BLaER1 (cell line): Measurements from ENCODE around the gene WDSUB1.
A peak's percentile ranks its signal among the peaks of the same experiment; 100 is the strongest.

Experiments used
- H3K27ac ChIP-seq: shearing (Covaris generic); formaldehyde crosslinking; 2 replicates; pipeline ENCODE4 v1.8.1; 2022
- H3K27me3 ChIP-seq: shearing (Covaris generic); formaldehyde crosslinking; 2 replicates; pipeline ENCODE4 v1.8.1; 2022
- H3K36me3 ChIP-seq: shearing (Covaris generic); formaldehyde crosslinking; 2 replicates; pipeline ENCODE4 v1.8.1; 2022
- H3K4me1 ChIP-seq: shearing (Covaris generic); formaldehyde crosslinking; 2 replicates; pipeline ENCODE4 v1.8.1; 2022
- H3K4me2 ChIP-seq: shearing (Covaris generic); formaldehyde crosslinking; 2 replicates; pipeline ENCODE4 v1.8.1; 2022
- H3K4me3 ChIP-seq: shearing (Covaris generic); formaldehyde crosslinking; 2 replicates; pipeline ENCODE4 v1.8.1; 2022
- H3K9ac ChIP-seq: shearing (Covaris generic); formaldehyde crosslinking; 2 replicates; pipeline ENCODE4 v1.8.1; 2022
- H3K9me3 ChIP-seq: shearing (Covaris generic); formaldehyde crosslinking; 2 replicates; pipeline ENCODE4 v1.8.1; 2022
- H4K20me1 ChIP-seq: shearing (Covaris generic); formaldehyde crosslinking; 2 replicates; pipeline ENCODE4 v1.8.1; 2022
- Cebpa-rat ChIP-seq: shearing (Covaris generic); IDR thresholded peaks from 2 replicates; pipeline ENCODE4 v1.8.1; 2022

WDSUB1 gene

GRCh38 chr2:159199761-159200465 is 86.6 kb downstream of the WDSUB1 start:
- H3K9ac ChIP-seq: no peak overlapping the region
- H4K20me1 ChIP-seq: no peaks in the 10 kb centered on the region
- no peaks in the 10 kb centered on the region for H3K9me3 ChIP-seq
- H3K4me2 ChIP-seq: no peak overlapping the region
- H3K4me1 ChIP-seq: peaks cover 17% of the 10 kb centered on the region; the same call in 1 of the 2 replicates
- H3K36me3 ChIP-seq: no peaks in the 10 kb centered on the region
- no peak overlapping the region for H3K27ac ChIP-seq
- no peak overlapping the region for H3K4me3 ChIP-seq
- H3K27me3 ChIP-seq: no peaks in the 10 kb centered on the region
- TF ChIP-seq Cebpa-rat: no peak

DNA sequence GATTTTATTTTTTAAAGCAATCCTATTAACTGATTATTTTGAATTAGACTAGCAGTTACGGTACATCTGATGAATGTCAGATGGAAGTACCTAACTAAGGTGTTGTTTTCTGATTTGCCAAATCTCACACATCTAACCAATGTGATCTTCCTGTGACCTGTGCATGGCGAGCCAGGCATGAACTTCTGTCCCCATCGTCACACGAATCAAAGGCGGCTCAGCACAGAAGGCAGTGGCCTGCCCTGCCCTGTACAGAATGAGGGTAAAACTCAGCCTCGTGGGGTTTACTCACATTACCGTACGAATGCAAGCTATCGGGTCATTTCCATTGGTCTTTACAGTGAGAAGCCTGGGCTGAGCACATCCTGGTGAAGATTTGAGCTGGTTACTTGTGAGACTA is 87.3 kb downstream of the WDSUB1 start:
- H3K36me3 ChIP-seq: no peaks in the 10 kb centered on the region
- no peak overlapping the region for H3K9ac ChIP-seq
- no peak overlapping the region for H3K4me3 ChIP-seq
- no peak for TF ChIP-seq Cebpa-rat
- H3K4me2 ChIP-seq: no peak overlapping the region
- H3K27ac ChIP-seq: no peak overlapping the region
- no peaks in the 10 kb centered on the region for H3K9me3 ChIP-seq
- peaks cover 17% of the 10 kb centered on the region; the same call in 1 of the 2 replicates for H3K4me1 ChIP-seq
- no peaks in the 10 kb centered on the region for H3K27me3 ChIP-seq
- H4K20me1 ChIP-seq: no peaks in the 10 kb centered on the region

DNA sequence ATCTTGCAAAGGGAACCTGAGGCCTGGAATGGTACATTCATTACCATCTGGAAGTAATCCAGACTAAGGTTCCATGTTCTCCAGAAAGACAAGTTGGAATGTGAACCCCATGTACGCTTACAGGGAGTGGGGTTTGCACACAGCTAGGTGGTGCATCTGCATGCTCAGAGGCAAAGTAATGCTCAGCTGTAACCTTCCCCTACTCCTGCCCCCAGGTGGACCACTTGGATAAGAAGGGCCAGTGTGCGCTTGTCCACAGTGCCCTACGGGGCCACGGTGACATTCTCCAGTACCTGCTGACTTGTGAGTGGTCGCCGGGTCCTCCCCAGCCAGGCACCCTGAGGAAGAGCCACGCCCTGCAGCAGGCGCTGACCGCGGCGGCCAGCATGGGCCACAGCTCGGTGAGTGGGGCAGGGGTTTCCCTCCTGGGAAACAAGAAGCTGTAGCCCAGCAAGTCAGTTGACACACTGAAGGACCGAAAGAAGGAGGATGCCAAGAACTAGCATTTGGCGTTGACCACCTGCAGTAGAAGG is 90.0 kb downstream of the WDSUB1 start:
- H3K4me1 ChIP-seq: peaks cover 20% of the 10 kb centered on the region; the same call in 1 of the 2 replicates
- no peak overlapping the region for H3K27ac ChIP-seq
- H3K27me3 ChIP-seq: no peaks in the 10 kb centered on the region
- no peaks in the 10 kb centered on the region for H4K20me1 ChIP-seq
- H3K36me3 ChIP-seq: no peaks in the 10 kb centered on the region
- H3K9me3 ChIP-seq: no peaks in the 10 kb centered on the region
- no peak overlapping the region for H3K9ac ChIP-seq
- no peak overlapping the region for H3K4me2 ChIP-seq
- H3K4me3 ChIP-seq: no peak overlapping the region
- TF ChIP-seq Cebpa-rat: no peak

- Histone ChIP-seq H3K27ac (no peak overlapping the region), H3K27me3 (no peaks in the 10 kb centered on the region), H3K4me2 (peak overlapping the region; percentile 19; the same call in 1 of the 2 replicates), H3K9me3 (no peaks in the 10 kb centered on the region), H3K4me1 (peaks cover 13% of the 10 kb centered on the region; the same call in 1 of the 2 replicates), H3K4me3 (no peak overlapping the region), H4K20me1 (no peaks in the 10 kb centered on the region), H3K36me3 (no peaks in the 10 kb centered on the region), H3K9ac (no peak overlapping the region)
- no peak for TF ChIP-seq Cebpa-rat
These were observed 90.8 kb downstream of the WDSUB1 start for GRCh38 chr2:159195697-159196096.

- TF ChIP-seq Cebpa-rat: no peak
- no peak overlapping the region for H3K4me3 ChIP-seq
- no peaks in the 10 kb centered on the region for H3K27me3 ChIP-seq
- no peaks in the 10 kb centered on the region for H3K9me3 ChIP-seq
- no peaks in the 10 kb centered on the region for H3K36me3 ChIP-seq
- no peaks in the 10 kb centered on the region for H4K20me1 ChIP-seq
- H3K4me1 ChIP-seq: peaks cover 17% of the 10 kb centered on the region; the same call in 1 of the 2 replicates
- no peak overlapping the region for H3K4me2 ChIP-seq
- no peak overlapping the region for H3K27ac ChIP-seq
- H3K9ac ChIP-seq: no peak overlapping the region
These were observed 92.3 kb downstream of the WDSUB1 start for GRCh38 chr2:159194241-159194640.

DNA sequence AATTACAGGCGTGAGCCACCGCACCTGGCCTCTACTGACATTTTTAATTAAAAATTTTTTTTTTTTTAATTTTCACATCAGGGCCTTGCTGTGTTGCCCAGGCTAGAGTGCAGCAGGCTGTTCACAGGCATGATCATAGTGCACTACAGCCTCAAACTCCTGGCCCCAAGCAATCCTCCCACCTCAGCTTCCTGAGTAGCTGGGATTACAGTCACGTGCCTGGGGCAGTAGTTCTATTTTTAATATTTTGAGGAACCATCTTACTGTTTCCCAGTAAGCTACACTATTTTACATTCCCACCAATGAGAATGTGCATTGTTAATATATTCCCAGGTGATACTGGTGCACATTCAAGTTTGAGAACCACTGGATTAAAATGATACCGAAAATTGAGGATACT is 92.7 kb downstream of the WDSUB1 start:
- no peaks in the 10 kb centered on the region for H3K27me3 ChIP-seq
- H3K4me2 ChIP-seq: peak overlapping the region; percentile 27; the same call in 1 of the 2 replicates
- no peaks in the 10 kb centered on the region for H3K9me3 ChIP-seq
- no peak for TF ChIP-seq Cebpa-rat
- H3K9ac ChIP-seq: no peak overlapping the region
- H3K36me3 ChIP-seq: no peaks in the 10 kb centered on the region
- H4K20me1 ChIP-seq: no peaks in the 10 kb centered on the region
- H3K4me3 ChIP-seq: no peak overlapping the region
- no peak overlapping the region for H3K27ac ChIP-seq
- H3K4me1 ChIP-seq: peaks cover 21% of the 10 kb centered on the region

GRCh38 chr2:159192371-159192918 is 94.1 kb downstream of the WDSUB1 start:
- Histone ChIP-seq H3K27ac (no peak overlapping the region), H3K4me1 (peaks cover 35% of the 10 kb centered on the region), H3K4me3 (no peak overlapping the region), H4K20me1 (no peaks in the 10 kb centered on the region), H3K36me3 (no peaks in the 10 kb centered on the region), H3K9ac (no peak overlapping the region), H3K9me3 (no peaks in the 10 kb centered on the region), H3K4me2 (no peak overlapping the region), H3K27me3 (no peaks in the 10 kb centered on the region)
- TF ChIP-seq Cebpa-rat: no peak

- no peaks in the 10 kb centered on the region for H3K27me3 ChIP-seq
- no peaks in the 10 kb centered on the region for H4K20me1 ChIP-seq
- no peaks in the 10 kb centered on the region for H3K36me3 ChIP-seq
These were observed 98.1 kb downstream of the WDSUB1 start for GRCh38 chr2:159188449-159188848.

DNA sequence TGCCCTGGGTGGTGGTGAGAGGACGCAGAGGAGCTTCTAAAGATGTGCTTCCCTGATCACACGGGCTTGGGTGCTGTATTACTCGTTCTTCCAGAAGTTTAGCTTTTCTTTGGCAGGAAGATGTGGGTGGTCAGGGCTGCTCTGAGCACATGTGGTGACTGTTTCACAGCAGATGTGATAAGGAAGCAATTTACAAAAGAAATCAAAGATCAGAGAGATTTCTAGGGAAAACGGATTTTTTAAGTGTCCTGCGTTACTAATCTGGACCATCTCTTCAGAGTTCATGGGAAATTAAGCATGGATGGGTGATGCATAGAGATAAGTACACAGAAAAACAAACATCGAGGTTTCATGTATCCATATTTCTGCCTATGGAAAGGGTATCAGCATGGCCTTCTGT is 99.4 kb downstream of the WDSUB1 start:
- TF ChIP-seq Cebpa-rat: no peak
- H3K27me3 ChIP-seq: no peaks in the 10 kb centered on the region
- H4K20me1 ChIP-seq: no peaks in the 10 kb centered on the region
- peak overlapping the region; percentile 73 for H3K4me2 ChIP-seq
- no peaks in the 10 kb centered on the region for H3K9me3 ChIP-seq
- H3K9ac ChIP-seq: 0 out of 2 replicates have a peak overlapping the region, but pooled peaks have one; percentile 9
- peaks cover 63% of the 10 kb centered on the region for H3K4me1 ChIP-seq
- peak overlapping the region; percentile 39 for H3K27ac ChIP-seq
- no peaks in the 10 kb centered on the region for H3K36me3 ChIP-seq
- no peak overlapping the region for H3K4me3 ChIP-seq

More at GRCh38 chr2:159188449-159188848, 98.1 kb downstream of the WDSUB1 start:
- TF ChIP-seq Cebpa-rat: no peak
- Histone ChIP-seq H3K9ac (no peak overlapping the region), H3K4me3 (no peak overlapping the region), H3K4me1 (peaks cover 63% of the 10 kb centered on the region), H3K27ac (no peak overlapping the region), H3K9me3 (no peaks in the 10 kb centered on the region), H3K4me2 (peak overlapping the region; percentile 27)

GRCh38 chr2:159186462-159186861 is 100.0 kb downstream of the WDSUB1 start:
- peak overlapping the region; percentile 73 for H3K4me2 ChIP-seq
- no peak overlapping the region for H3K4me3 ChIP-seq
- no peak for TF ChIP-seq Cebpa-rat
- no peaks in the 10 kb centered on the region for H3K9me3 ChIP-seq
- peaks cover 63% of the 10 kb centered on the region for H3K4me1 ChIP-seq
- H4K20me1 ChIP-seq: no peaks in the 10 kb centered on the region
- no peak overlapping the region for H3K9ac ChIP-seq
- no peaks in the 10 kb centered on the region for H3K27me3 ChIP-seq
- peak overlapping the region; percentile 39 for H3K27ac ChIP-seq
- no peaks in the 10 kb centered on the region for H3K36me3 ChIP-seq
